HCT116 (cell line): ENCODE results near the gene GRK1. TPM values are rescaled to one million over a fixed set of nuclear protein-coding genes. Genes with fewer than 3 reads are reported as not detected.

Experiments
- ATAC-seq: fragments of 200-7000 bp; cut with Tn5 transposase; 2 replicates; pipeline ENCODE4 v1.9.1; 2020; ENCODE audit warnings: mild to moderate bottlenecking, moderate library complexity
- BruUV-seq: library from RNA; stranded (reverse); fragments of 400-500 nt; replicated peaks from 2 replicates; lab custom pipeline; 2021; lab: Mats Ljungman, UMichigan
- CTCF ChIA-PET: fragments of 300-600 bp; sonication (Branson Sonifier 250); formaldehyde crosslinking; loops from one replicate; lab custom pipeline; 2021; ENCODE audit warnings: antibody characterized with exemption; lab: Charles Lee
- POLR2A ChIA-PET: fragments of 300-600, 350-600 bp; sonication (Branson Sonifier 250); formaldehyde crosslinking; loops from one replicate; lab custom pipeline; 2021; ENCODE audit warnings: antibody characterized with exemption; lab: Charles Lee
- RAD21 ChIA-PET, 2 experiments: fragments of 300-600 bp; sonication (Branson Sonifier 250); formaldehyde crosslinking; loops; one replicate each; lab custom pipeline; 2023; ENCODE audit warnings: low total read pairs in 2 of 2; ENCODE audit not compliant: uncharacterized antibody in 2 of 2, unreplicated experiment in 2 of 2, low non-redundant PET in 1 of 2; lab: Charles Lee
- DNase-seq: peaks from one replicate; pipeline ENCODE4 v3.0.0-alpha.2; 2010; ENCODE audit warnings: low read depth, low spot score
- H2AFZ ChIP-seq: fragments of 200-600 bp; shearing (Covaris generic), sonication (generic); 2 replicates; pipeline ENCODE4 v1.6.1; 2017; ENCODE audit warnings: low read depth, mixed run types, mixed read lengths, antibody characterized with exemption, low read length; ENCODE audit not compliant: poor library complexity, severe bottlenecking
- H3K27ac ChIP-seq: 2 replicates; pipeline ENCODE4 v1.5.1; 2012; ENCODE audit warnings: low read depth, low read length
- H3K27me3 ChIP-seq: fragments of 200-600 bp; sonication (generic); 2 replicates; pipeline ENCODE4 v1.6.1; 2016; ENCODE audit warnings: mixed run types, low read length, mixed read lengths; ENCODE audit not compliant: insufficient read depth
- H3K36me3 ChIP-seq, 2 experiments: fragments of 200-500 bp in 1 of 2; fragments of 200-600 bp in 1 of 2; sonication (Bioruptor generic) in 1 of 2; sonication (generic) in 1 of 2; 2 replicates each; pipeline versions ENCODE4 v1.5.1 to v1.6.1; 2014 to 2016; ENCODE audit warnings: low read length in 2 of 2, inconsistent platforms in 1 of 2, mixed read lengths in 1 of 2, mixed run types in 1 of 2; ENCODE audit not compliant: insufficient read depth in 2 of 2, control insufficient read depth in 1 of 2
- H3K4me1 ChIP-seq, 2 experiments: fragments of 200-600 bp in 1 of 2; sonication (generic) in 1 of 2; 2 replicates each; pipeline versions ENCODE4 v1.5.1 to v1.6.1; 2012 to 2017; ENCODE audit warnings: low read length in 2 of 2, inconsistent platforms in 1 of 2, mild to moderate bottlenecking in 1 of 2, mixed read lengths in 1 of 2, mixed run types in 1 of 2, moderate library complexity in 1 of 2; ENCODE audit not compliant: insufficient read depth in 2 of 2, control insufficient read depth in 1 of 2
- H3K4me2 ChIP-seq: fragments of 200-600 bp; sonication (generic); 2 replicates; pipeline ENCODE4 v1.6.1; 2017; ENCODE audit warnings: mixed run types, low read length, mixed read lengths
- H3K4me3 ChIP-seq, 2 experiments: fragments of 200-600 bp in 1 of 2; sonication (generic) in 1 of 2; replicated peaks in 1 of 2; 2 replicates each; pipeline ENCODE4 v1.5.1; 2011 to 2016; ENCODE audit warnings: low read length in 2 of 2, control low read depth in 1 of 2, low read depth in 1 of 2, mild to moderate bottlenecking in 1 of 2, mixed read lengths in 1 of 2, mixed run types in 1 of 2
- H3K79me2 ChIP-seq: fragments of 200-600 bp; sonication (generic); 2 replicates; pipeline ENCODE4 v1.6.1; 2017; ENCODE audit warnings: mild to moderate bottlenecking, mixed run types, low read length, moderate library complexity, mixed read lengths; ENCODE audit not compliant: insufficient read depth
- H3K9ac ChIP-seq: fragments of 200-600 bp; sonication (generic); 2 replicates; pipeline ENCODE4 v1.6.1; 2016; ENCODE audit warnings: low read length, mixed read lengths
- H3K9me2 ChIP-seq: fragments of 200-600 bp; sonication (generic), shearing (Covaris generic); 2 replicates; pipeline ENCODE4 v1.6.1; 2017; ENCODE audit warnings: mixed run types, mild to moderate bottlenecking, moderate library complexity; ENCODE audit not compliant: insufficient read depth
- H3K9me3 ChIP-seq, 2 experiments: fragments of 200-500 bp in 1 of 2; fragments of 200-600 bp in 1 of 2; sonication (Bioruptor generic) in 1 of 2; sonication (generic) in 1 of 2; 2 replicates each; pipeline ENCODE4 v1.6.1; 2014 to 2017; ENCODE audit warnings: low read length in 2 of 2, mixed read lengths in 2 of 2, inconsistent platforms in 1 of 2, low read depth in 1 of 2, mild to moderate bottlenecking in 1 of 2, mixed run types in 1 of 2, moderate library complexity in 1 of 2; ENCODE audit not compliant: control insufficient read depth in 1 of 2, insufficient read depth in 1 of 2
- H4K20me1 ChIP-seq: fragments of 200-600 bp; sonication (generic), shearing (Covaris generic); 2 replicates; pipeline ENCODE4 v1.6.1; 2017; ENCODE audit warnings: mixed run types, mild to moderate bottlenecking, moderate library complexity; ENCODE audit not compliant: insufficient read depth
- CBX3 ChIP-seq: IDR thresholded peaks from 2 replicates; pipeline ENCODE4 v1.6.1; 2012; ENCODE audit warnings: low read depth
- CEBPB ChIP-seq: IDR thresholded peaks from 2 replicates; pipeline ENCODE4 v1.6.1; 2012; ENCODE audit warnings: low read depth
- ELF1 ChIP-seq: IDR thresholded peaks from 2 replicates; pipeline ENCODE4 v1.6.1; 2012; ENCODE audit warnings: low read depth, borderline replicate concordance
- EZH2phosphoT487 ChIP-seq: fragments of 200-600 bp; IDR thresholded peaks from 2 replicates; pipeline ENCODE4 v1.6.1; 2018; ENCODE audit warnings: antibody characterized with exemption, borderline replicate concordance
- JUND ChIP-seq: IDR thresholded peaks from 2 replicates; pipeline ENCODE4 v1.6.1; 2012
- TCF7L2 ChIP-seq: IDR thresholded peaks from 2 replicates; pipeline ENCODE4 v1.7.0; 2011; ENCODE audit warnings: borderline replicate concordance, inconsistent platforms; ENCODE audit not compliant: insufficient read depth, insufficient read length; ENCODE audit errors: extremely low read depth
- YY1 ChIP-seq: IDR thresholded peaks from 2 replicates; pipeline ENCODE4 v1.6.1; 2011; ENCODE audit warnings: low read length, low read depth, moderate library complexity, mild to moderate bottlenecking; ENCODE audit not compliant: insufficient replicate concordance; ENCODE audit errors: extremely low read depth
- ZFX ChIP-seq: fragments of 450-650 bp; IDR thresholded peaks from 2 replicates; pipeline ENCODE4 v1.6.1; 2017
- intact Hi-C: fragments of 100-400 bp; cut with micrococcal nuclease; formaldehyde crosslinking; loops from 2 replicates; pipeline ENCODE4 v1.10.0; 2022
- total RNA-seq: library from RNA; stranded (reverse); gene quantifications from one replicate; pipeline ENCODE4 v1.2.1, GENCODE V29; 2021; ENCODE audit not compliant: unreplicated experiment
- TF ChIP-seq, protein P1 (sequence below), 3 experiments: fragments of 200-600 bp in 1 of 3; sonication (generic) in 1 of 3; IDR thresholded peaks in 2 of 3; conservative IDR thresholded peaks in 1 of 3; 2 replicates each; pipeline ENCODE4 v1.5.1; 2012 to 2017; ENCODE audit warnings: low read depth in 2 of 3, low read length in 2 of 3, antibody characterized with exemption in 1 of 3, borderline replicate concordance in 1 of 3, control low read depth in 1 of 3, mild to moderate bottlenecking in 1 of 3, mixed read lengths in 1 of 3, mixed run types in 1 of 3, moderate library complexity in 1 of 3; ENCODE audit not compliant: insufficient read depth in 1 of 3

The GRK1 gene
- total RNA-seq, 1 experiment from 2014 or later, result not detected

DNA sequence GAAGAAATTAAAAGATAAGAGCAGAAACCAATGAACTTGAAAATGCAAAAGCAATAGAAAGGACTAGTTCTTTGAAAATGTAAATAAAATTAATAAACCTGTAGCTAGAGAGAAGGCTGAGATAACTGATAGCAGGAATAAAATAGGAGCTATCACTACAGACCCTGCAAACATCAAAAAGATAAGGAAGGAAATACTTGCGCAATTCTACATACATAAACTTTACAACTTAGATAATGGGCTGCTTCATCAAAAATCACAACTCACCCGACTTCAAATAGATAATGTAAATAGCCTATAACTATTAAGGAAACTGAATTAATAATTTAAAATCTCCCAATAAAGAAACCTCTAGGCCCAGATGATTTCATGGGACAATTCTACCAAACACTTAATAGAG lies 5.5 kb upstream of the GRK1 start (continued):
- TF ChIP-seq, protein P1, sequence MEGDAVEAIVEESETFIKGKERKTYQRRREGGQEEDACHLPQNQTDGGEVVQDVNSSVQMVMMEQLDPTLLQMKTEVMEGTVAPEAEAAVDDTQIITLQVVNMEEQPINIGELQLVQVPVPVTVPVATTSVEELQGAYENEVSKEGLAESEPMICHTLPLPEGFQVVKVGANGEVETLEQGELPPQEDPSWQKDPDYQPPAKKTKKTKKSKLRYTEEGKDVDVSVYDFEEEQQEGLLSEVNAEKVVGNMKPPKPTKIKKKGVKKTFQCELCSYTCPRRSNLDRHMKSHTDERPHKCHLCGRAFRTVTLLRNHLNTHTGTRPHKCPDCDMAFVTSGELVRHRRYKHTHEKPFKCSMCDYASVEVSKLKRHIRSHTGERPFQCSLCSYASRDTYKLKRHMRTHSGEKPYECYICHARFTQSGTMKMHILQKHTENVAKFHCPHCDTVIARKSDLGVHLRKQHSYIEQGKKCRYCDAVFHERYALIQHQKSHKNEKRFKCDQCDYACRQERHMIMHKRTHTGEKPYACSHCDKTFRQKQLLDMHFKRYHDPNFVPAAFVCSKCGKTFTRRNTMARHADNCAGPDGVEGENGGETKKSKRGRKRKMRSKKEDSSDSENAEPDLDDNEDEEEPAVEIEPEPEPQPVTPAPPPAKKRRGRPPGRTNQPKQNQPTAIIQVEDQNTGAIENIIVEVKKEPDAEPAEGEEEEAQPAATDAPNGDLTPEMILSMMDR (IDR thresholded peaks at IDR 0.05 in 2 of 3, conservative IDR thresholded peaks at IDR 0.05 in 1 of 3; ENCODE audit: borderline replicate concordance in 1 of 3, insufficient read depth in 1 of 3, low read depth in 2 of 3, low read length in 2 of 3), result no peak

DNA sequence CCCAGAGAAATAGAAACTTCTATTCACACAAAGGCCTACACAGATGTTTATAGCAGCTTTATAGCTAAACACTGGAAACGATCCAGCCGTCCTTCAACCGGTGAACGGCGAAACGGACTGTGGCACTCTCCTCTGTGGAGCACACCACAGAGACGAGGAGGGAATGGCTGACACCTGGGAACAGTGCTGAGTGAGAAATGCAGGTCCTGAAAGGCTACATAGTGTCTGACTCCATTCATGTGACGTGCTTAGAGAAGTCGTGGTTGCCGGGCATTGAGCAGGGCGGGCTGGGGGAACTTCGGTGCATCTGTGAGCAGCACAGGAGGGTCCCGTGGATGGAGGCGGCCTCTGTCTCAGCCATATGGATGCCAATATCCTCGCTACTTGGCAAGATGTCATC lies 3.1 kb upstream of the GRK1 start:
- CTCF ChIA-PET, result no interaction called here
- Histone ChIP-seq H3K9ac (no peak overlapping the region), H3K27ac (no peak overlapping the region), H3K9me2 (no peaks in the 10 kb centered on the region), H2AFZ (no peak overlapping the region), H3K4me1 (no peaks in the 10 kb centered on the region), H3K4me3 (no peak overlapping the region), H3K79me2 (no peaks in the 10 kb centered on the region), H3K27me3 (no peaks in the 10 kb centered on the region), H4K20me1 (no peaks in the 10 kb centered on the region), H3K9me3 (no peaks in the 10 kb centered on the region), H3K4me2 (no peak overlapping the region), H3K36me3 (no peaks in the 10 kb centered on the region)
- intact Hi-C loops, result no loop called here
- RAD21 ChIA-PET, result no interaction called here
- BruUV-seq, result no TSS peak
- ATAC-seq (no peak), DNase-seq (no peak)
- POLR2A ChIA-PET, result no interaction called here
- no peak for TF ChIP-seq CEBPB
- no peak for TF ChIP-seq EZH2phosphoT487
- no peak for TF ChIP-seq CBX3
- TF ChIP-seq JUND, result no peak
- TF ChIP-seq YY1, result no peak
- TF ChIP-seq ELF1, result no peak
- no peak for TF ChIP-seq TCF7L2
- TF ChIP-seq ZFX, result no peak
